Mucosa of stomach (tissue), 1 donor: ENCODE results near the gene FCHO1.

Source experiments
- H3K27me3 ChIP-seq: one replicate; pipeline ENCODE4 v1.7.0; 2013; ENCODE audit warnings: mild to moderate bottlenecking, low read length; ENCODE audit not compliant: control insufficient read depth, insufficient read depth
- H3K36me3 ChIP-seq: one replicate; pipeline ENCODE4 v1.7.0; 2013; ENCODE audit warnings: low read length; ENCODE audit not compliant: control insufficient read depth, insufficient read depth
- H3K4me1 ChIP-seq: one replicate; pipeline ENCODE4 v1.7.0; 2013; ENCODE audit warnings: mild to moderate bottlenecking, low read length; ENCODE audit not compliant: control insufficient read depth, insufficient read depth
- H3K4me3 ChIP-seq: one replicate; pipeline ENCODE4 v1.7.0; 2013; ENCODE audit warnings: low read length
- H3K9ac ChIP-seq: one replicate; pipeline ENCODE4 v1.7.0; 2013; ENCODE audit warnings: mild to moderate bottlenecking, low read length, moderate library complexity
- H3K9me3 ChIP-seq: one replicate; pipeline ENCODE4 v1.7.0; 2013; ENCODE audit warnings: mild to moderate bottlenecking, low read length, moderate library complexity; ENCODE audit not compliant: control insufficient read depth
- donor health status: Pancreatic carcinoma.

FCHO1 gene

DNA sequence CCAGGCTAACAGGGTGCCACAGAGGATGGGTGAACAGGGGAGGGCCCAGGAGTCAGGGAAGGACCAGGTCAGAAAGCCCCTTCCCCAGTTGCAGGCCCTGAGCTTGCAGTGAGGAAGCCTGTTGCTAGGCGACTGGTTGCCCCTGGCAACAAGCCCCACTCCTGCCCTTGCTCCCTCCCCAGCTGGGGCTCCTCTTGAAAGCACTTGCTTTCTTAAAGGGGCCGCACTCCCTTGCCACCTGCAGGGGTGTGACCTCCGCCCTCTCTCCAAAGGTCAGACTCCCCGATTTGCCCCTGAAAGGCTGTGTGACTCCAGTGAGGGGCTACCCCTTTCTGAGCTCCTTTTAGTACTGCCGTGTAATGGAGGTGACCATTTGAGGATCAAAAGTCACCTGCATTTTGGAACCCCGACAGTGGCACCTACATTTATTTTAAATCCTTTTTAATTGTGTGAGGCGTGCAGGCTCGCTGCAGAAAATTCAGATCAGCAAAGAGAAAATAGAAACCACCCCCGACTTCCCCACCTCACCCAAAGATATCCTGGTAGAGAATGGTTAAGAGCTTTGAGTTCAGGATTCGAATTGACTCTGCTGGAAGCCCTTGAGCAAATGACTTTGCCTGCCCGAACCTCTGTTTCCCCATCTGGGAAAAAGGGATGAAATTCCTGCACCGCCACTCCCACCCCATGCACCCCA, 4.8 kb downstream of the FCHO1 start:
- no peaks in the 10 kb centered on the region for H3K27me3 ChIP-seq
- no peak overlapping the region for H3K4me3 ChIP-seq
- peaks cover 16% of the 10 kb centered on the region for H3K4me1 ChIP-seq
- no peaks in the 10 kb centered on the region for H3K36me3 ChIP-seq
- H3K9me3 ChIP-seq = no peaks in the 10 kb centered on the region
- no peak overlapping the region for H3K9ac ChIP-seq

DNA sequence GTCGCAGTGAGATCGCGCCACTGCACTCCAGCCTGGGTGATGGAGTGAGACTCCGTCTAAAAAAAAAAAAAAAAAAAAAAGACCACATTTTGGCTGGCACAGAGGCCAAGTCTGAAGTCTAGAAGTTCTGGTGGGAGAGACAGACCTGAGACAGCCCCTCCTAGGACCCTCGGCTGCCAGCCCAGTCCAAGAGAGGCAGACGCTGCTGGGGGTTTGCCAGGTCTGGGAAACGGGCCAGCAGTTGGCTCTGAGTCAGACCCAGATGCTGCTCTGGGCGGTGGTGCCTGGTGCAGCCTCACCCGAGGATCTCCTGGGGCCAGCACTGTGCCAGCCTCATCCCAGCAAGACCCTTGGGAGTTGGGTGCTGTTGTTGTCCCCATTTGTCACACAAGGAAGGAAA, 5.8 kb downstream of the FCHO1 start:
- Histone ChIP-seq H3K4me1 (peaks cover 16% of the 10 kb centered on the region), H3K9me3 (no peaks in the 10 kb centered on the region), H3K36me3 (no peaks in the 10 kb centered on the region), H3K27me3 (no peaks in the 10 kb centered on the region), H3K4me3 (no peak overlapping the region), H3K9ac (no peak overlapping the region)

DNA sequence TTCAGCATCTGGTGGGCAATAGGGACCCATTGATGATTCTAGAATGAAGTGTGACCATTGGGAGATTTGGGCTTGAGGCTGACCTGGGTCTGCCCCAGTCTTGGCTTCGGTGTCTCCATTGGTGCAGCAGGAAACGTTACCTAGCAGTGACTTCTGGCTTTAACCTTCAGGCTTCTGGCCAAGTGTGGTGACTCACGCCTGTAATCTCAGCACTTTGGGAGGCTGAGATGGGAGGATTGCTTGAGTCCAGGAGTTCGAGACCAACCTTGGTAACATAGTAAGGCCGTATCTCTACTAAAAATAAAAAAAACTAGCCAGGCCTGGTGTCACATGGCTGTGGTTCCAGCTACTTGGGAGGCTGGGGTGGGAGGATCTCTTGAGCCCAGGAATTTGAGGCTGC, 7.2 kb downstream of the FCHO1 start:
- Histone ChIP-seq H3K27me3 (no peaks in the 10 kb centered on the region), H3K4me1 (peaks cover 16% of the 10 kb centered on the region), H3K4me3 (no peak overlapping the region), H3K36me3 (no peaks in the 10 kb centered on the region), H3K9me3 (no peaks in the 10 kb centered on the region), H3K9ac (no peak overlapping the region)

DNA sequence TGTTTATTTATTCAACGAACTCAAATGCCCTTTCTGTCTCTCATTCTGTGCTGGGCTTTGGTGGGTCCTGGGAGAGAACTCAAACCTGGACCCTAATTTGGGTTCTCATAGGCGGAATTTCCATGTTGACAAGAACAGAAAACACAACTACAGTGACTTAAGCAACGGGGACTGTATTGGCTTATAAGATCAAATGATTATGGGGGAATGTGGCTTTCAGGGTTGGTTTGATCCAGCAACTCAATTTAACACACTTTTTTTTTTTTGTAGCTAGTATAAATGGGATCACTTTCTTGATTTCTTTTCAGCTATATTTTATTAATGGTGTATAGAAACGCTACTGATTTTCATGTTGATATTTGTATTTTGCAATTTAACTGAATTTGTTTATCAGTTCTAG, 9.9 kb downstream of the FCHO1 start:
- no peaks in the 10 kb centered on the region for H3K9me3 ChIP-seq
- H3K4me3 ChIP-seq = no peak overlapping the region
- H3K9ac ChIP-seq = no peak overlapping the region
- H3K4me1 ChIP-seq = peaks cover 16% of the 10 kb centered on the region
- no peaks in the 10 kb centered on the region for H3K27me3 ChIP-seq
- no peaks in the 10 kb centered on the region for H3K36me3 ChIP-seq

DNA sequence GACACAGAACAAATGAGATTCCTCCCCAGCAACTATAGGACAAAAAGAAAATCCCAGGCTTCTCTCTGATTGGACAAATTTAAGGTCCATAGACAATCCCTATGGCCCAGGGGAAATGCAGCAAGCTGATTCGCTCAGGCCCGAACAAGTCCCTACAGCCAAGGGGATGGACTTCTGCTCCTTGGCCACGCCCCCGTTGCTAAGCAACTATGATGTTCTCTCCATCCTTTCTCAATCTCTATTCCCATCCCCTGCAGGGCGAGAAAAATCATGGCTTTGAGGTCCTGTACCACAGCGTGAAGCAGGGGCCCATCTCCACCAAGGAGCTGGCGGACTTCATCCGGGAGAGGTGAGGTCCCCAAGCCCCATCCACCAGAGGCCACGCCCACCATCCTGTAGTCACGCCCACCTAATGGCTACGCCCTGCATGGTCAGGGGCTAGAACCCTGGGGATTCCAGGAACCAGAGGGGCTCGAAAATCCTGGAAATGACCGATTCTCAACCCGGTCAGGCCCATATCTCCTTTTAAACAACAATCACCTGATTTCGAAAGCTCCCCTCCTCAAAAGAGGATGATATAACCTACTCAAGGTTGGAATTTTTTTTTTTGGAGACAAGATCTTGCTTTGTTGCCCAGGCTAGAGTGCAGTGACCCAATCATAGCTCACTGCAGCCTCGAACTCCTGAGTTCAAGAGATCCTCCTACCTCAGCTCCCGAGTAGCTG, 11.4 kb downstream of the FCHO1 start:
- no peaks in the 10 kb centered on the region for H3K36me3 ChIP-seq
- no peaks in the 10 kb centered on the region for H3K27me3 ChIP-seq
- peaks cover 19% of the 10 kb centered on the region for H3K4me1 ChIP-seq
- no peaks in the 10 kb centered on the region for H3K9me3 ChIP-seq
- H3K4me3 ChIP-seq = no peak overlapping the region
- H3K9ac ChIP-seq = no peak overlapping the region

DNA sequence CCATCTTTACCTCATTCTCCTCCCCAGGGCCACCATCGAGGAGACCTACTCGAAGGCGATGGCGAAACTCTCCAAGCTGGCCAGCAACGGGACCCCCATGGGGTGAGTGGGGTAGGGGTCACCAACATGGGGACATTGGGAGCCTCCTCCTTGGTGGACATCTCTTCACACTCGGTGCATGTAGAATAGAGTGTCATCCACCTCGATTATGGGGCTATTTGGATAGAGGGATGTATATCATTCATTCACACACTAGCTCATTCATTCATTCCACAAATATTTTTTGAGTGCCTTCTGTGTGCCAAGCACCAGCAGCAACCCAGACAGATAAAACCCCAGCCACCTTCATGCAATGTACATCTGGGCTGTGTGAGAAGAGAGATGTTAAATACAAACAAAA, 13.1 kb downstream of the FCHO1 start:
- H3K9ac ChIP-seq = no peak overlapping the region
- no peaks in the 10 kb centered on the region for H3K36me3 ChIP-seq
- H3K27me3 ChIP-seq = no peaks in the 10 kb centered on the region
- H3K4me3 ChIP-seq = no peak overlapping the region
- no peaks in the 10 kb centered on the region for H3K9me3 ChIP-seq
- peaks cover 19% of the 10 kb centered on the region for H3K4me1 ChIP-seq

DNA sequence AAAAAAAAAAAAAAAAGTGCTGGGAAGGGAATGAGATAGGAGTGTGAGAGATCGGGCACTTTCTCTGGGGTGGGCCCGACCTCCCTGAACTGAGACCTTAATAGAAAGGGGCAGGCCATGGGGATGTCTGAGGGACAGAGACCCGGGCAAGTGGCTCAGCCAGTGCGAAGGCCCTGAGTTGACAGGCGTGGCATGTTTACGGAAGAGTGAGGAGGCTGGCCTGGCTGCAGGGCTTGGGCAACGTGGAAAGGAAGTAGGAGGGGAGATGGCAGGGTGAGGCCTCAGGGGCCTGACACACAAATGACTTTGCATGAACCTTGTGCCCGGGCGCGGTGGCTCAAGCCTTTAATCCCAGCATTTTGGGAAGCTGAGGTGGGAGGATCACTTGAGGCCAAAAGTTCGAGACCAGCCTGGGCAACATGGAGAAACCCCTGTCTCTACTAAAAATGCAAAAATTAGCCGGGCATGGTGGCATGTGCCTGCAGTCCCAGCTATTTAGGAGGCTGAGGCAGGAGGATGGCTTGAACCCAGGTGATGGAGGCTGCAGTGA, 13.9 kb downstream of the FCHO1 start:
- Histone ChIP-seq H3K4me1 (peaks cover 19% of the 10 kb centered on the region), H3K9me3 (no peaks in the 10 kb centered on the region), H3K36me3 (no peaks in the 10 kb centered on the region), H3K9ac (no peak overlapping the region), H3K4me3 (no peak overlapping the region), H3K27me3 (no peaks in the 10 kb centered on the region)

DNA sequence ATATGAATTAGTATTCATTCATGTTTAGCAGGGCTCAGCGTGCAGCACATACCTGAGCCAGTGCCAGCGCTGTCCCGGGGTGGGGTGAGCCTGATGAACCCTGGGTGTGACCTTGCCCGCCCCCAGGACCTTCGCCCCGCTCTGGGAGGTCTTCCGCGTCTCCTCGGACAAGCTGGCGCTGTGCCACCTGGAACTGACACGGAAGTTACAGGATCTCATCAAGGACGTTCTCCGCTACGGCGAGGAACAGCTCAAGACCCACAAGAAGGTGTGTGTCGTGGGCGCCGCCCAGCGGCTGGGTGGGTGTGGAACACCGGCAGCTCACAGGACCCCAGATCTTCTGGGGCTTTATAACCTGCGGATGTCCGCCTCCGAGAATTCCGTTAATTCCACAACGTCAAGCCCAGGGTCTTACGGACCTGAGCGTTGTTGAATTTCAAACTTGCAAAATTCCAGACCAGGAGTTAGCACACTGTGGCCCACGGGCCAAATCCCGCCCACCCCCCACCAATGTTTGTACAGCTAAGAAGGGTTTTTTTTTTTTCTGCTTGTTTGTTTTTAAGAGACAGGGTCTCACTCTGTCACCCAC, 15.4 kb downstream of the FCHO1 start:
- Histone ChIP-seq H3K4me1 (peaks cover 19% of the 10 kb centered on the region), H3K36me3 (no peaks in the 10 kb centered on the region), H3K4me3 (no peak overlapping the region), H3K9ac (no peak overlapping the region), H3K27me3 (no peaks in the 10 kb centered on the region), H3K9me3 (no peaks in the 10 kb centered on the region)

DNA sequence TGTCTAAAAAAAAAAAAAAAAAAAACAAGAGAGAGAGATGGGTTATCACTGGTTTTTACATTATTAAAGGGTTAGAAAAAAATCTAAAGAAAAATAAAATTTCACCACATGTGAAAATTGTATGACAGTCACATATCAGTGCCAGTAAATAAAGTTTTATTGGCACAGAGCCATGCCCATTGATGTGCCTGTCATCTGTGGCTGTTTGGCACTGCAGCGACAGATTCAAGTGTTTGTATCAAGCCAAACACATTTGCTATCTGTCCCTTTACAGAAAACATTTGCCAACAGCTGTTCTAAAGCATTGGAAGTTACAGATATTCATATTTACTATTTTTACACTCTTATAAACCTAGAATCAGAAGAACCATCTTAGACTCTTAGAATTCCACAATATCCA, 16.3 kb downstream of the FCHO1 start:
- H3K4me3 ChIP-seq = no peak overlapping the region
- no peaks in the 10 kb centered on the region for H3K9me3 ChIP-seq
- H3K9ac ChIP-seq = no peak overlapping the region
- H3K36me3 ChIP-seq = no peaks in the 10 kb centered on the region
- no peaks in the 10 kb centered on the region for H3K27me3 ChIP-seq
- H3K4me1 ChIP-seq = peaks cover 19% of the 10 kb centered on the region

DNA sequence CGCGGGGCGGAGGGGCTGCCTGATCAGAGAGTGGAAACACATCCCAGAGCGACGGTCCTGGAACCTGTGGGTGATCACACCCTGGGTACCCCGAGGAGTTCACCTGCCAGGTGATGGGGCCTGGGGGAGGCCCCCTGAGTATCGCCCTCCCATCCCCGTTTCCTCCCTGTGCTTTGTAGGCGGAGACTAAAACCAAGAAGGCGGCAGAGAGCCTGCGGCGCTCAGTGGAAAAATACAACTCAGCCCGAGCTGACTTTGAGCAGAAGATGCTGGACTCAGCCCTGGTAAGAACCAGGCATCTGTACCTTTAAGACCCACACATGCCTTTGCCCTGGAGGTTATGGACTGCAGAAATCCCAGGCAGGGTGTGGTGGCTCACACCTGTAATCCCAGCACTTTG, 19.3 kb downstream of the FCHO1 start:
- no peaks in the 10 kb centered on the region for H3K36me3 ChIP-seq
- H3K4me3 ChIP-seq = no peak overlapping the region
- H3K9ac ChIP-seq = no peak overlapping the region
- H3K4me1 ChIP-seq = peaks cover 10% of the 10 kb centered on the region
- H3K27me3 ChIP-seq = no peaks in the 10 kb centered on the region
- H3K9me3 ChIP-seq = no peaks in the 10 kb centered on the region

DNA sequence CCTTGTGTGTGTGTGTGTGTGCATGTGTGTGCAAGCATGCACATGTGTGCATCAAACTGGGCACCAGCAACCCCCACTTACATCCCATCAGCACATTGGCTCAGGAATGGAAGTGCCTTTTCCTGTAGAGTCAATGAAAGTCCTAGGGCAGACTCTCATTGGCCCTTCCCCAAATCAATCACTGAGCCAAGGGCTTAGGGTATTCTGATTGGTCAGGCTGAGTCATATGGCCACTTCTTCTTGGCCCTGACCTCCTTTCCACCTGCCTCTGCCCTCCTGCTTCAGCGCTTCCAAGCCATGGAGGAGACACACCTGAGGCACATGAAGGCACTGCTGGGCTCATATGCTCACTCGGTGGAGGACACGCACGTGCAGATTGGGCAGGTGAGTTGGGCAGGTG, 20.9 kb downstream of the FCHO1 start:
- H3K4me3 ChIP-seq = no peak overlapping the region
- no peaks in the 10 kb centered on the region for H3K36me3 ChIP-seq
- H3K4me1 ChIP-seq = no peaks in the 10 kb centered on the region
- no peaks in the 10 kb centered on the region for H3K27me3 ChIP-seq
- no peak overlapping the region for H3K9ac ChIP-seq
- no peaks in the 10 kb centered on the region for H3K9me3 ChIP-seq

DNA sequence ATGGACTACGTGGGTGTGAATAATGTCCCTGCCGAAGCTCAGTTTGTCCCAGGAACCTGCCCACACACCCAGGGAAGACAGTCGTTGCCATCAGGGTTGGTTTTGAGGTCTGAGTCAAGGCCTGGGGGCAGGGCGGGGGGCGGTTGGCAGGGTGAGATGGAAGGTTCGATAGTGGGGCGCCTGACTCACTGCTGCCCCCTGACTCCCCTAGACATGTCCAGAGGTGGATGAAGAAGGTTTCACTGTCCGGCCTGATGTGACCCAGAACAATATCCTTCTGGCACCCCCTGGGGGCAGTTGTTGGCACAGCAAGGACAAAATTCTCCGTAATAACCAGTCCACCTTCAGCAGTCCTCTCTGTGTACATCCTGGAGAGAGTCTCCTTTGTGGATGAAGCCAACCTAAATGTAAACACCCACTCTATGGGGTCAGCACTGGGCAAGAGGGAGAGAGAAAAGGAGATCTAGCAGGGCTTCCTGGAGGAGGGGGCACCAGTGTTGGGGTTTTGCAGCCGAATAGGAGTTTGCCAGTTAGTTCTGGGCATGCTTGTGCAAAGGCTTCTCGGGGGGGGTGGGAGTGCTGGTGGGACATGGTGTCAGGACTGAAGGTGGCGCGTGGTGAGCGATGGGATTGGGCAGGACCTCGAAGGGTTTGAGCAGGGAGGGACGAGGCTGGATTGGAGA, 24.1 kb downstream of the FCHO1 start:
- Histone ChIP-seq H3K9me3 (no peaks in the 10 kb centered on the region), H3K4me1 (peaks cover 15% of the 10 kb centered on the region), H3K27me3 (no peaks in the 10 kb centered on the region), H3K36me3 (no peaks in the 10 kb centered on the region), H3K9ac (no peak overlapping the region), H3K4me3 (no peak overlapping the region)
